Liver (tissue), 9 donors: ENCODE measurements around the gene CLPTM1. TPM values are rescaled to one million over a fixed set of nuclear protein-coding genes. Genes with fewer than 3 reads are reported as not detected.

ENCODE experiments used
- DNase-seq: peaks from one replicate; pipeline ENCODE4 v3.0.0-alpha.2; 2017; ENCODE audit warnings: low spot score
- H3K27ac ChIP-seq, 2 donors: one replicate each; pipeline ENCODE4 v1.7.0; 2013; ENCODE audit warnings: inconsistent platforms in 2 of 2, low read length in 2 of 2, control low read depth in 1 of 2, low read depth in 1 of 2, mild to moderate bottlenecking in 1 of 2
- H3K27me3 ChIP-seq, 4 donors: one replicate each; pipeline versions ENCODE4 v1.6.1 to v1.7.0; 2013; ENCODE audit warnings: low read length in 3 of 4, inconsistent platforms in 1 of 4, mild to moderate bottlenecking in 1 of 4, moderate library complexity in 1 of 4; ENCODE audit not compliant: control insufficient read depth in 4 of 4, insufficient read depth in 4 of 4
- H3K36me3 ChIP-seq, 4 donors: one replicate each; pipeline versions ENCODE4 v1.6.1 to v1.7.0; 2013; ENCODE audit warnings: low read length in 3 of 4, mild to moderate bottlenecking in 3 of 4, low read depth in 1 of 4, moderate library complexity in 1 of 4; ENCODE audit not compliant: control insufficient read depth in 4 of 4, insufficient read depth in 3 of 4
- H3K4me1 ChIP-seq, 4 donors: one replicate each; pipeline versions ENCODE4 v1.6.1 to v1.7.0; 2013; ENCODE audit warnings: low read length in 3 of 4, mild to moderate bottlenecking in 3 of 4, moderate library complexity in 1 of 4; ENCODE audit not compliant: control insufficient read depth in 4 of 4, insufficient read depth in 4 of 4
- H3K4me3 ChIP-seq, 3 donors: one replicate each; pipeline versions ENCODE4 v1.6.1 to v1.7.0; 2013; ENCODE audit warnings: low read length in 3 of 3, control low read depth in 1 of 3, low read depth in 1 of 3, mild to moderate bottlenecking in 1 of 3
- H3K9ac ChIP-seq, 2 donors: one replicate each; pipeline ENCODE4 v1.7.0; 2013; ENCODE audit warnings: low read length in 2 of 2, mild to moderate bottlenecking in 2 of 2, moderate library complexity in 2 of 2, control low read depth in 1 of 2, low read depth in 1 of 2
- H3K9me3 ChIP-seq, 4 donors: one replicate each; pipeline versions ENCODE4 v1.6.1 to v1.7.0; 2013; ENCODE audit warnings: low read length in 3 of 4; ENCODE audit not compliant: control insufficient read depth in 4 of 4
- EGR1 ChIP-seq, 2 donors: IDR thresholded peaks; 2 replicates each; pipeline ENCODE4 v1.6.1; 2016 to 2018; ENCODE audit warnings: antibody characterized with exemption in 2 of 2, low read depth in 2 of 2
- FOXA1 ChIP-seq: IDR thresholded peaks from 2 replicates; pipeline ENCODE4 v1.6.1; 2016; ENCODE audit warnings: antibody characterized with exemption
- FOXA2 ChIP-seq: IDR thresholded peaks from 2 replicates; pipeline ENCODE4 v1.6.1; 2016; ENCODE audit warnings: antibody characterized with exemption
- GABPA ChIP-seq, 2 donors: IDR thresholded peaks in 1 of 2; conservative IDR thresholded peaks in 1 of 2; 2 replicates each; pipeline ENCODE4 v1.6.1; 2016; ENCODE audit warnings: antibody characterized with exemption in 2 of 2, mild to moderate bottlenecking in 1 of 2, moderate library complexity in 1 of 2
- HNF4A ChIP-seq, 2 donors: conservative IDR thresholded peaks; 2 replicates each; pipeline ENCODE4 v1.6.1; 2016; ENCODE audit warnings: antibody characterized with exemption in 2 of 2, mild to moderate bottlenecking in 2 of 2
- HNF4G ChIP-seq: IDR thresholded peaks from 2 replicates; pipeline ENCODE4 v1.6.1; 2016; ENCODE audit warnings: antibody characterized with exemption
- JUND ChIP-seq, 2 donors: IDR thresholded peaks; 2 replicates each; pipeline ENCODE4 v1.6.1; 2016; ENCODE audit warnings: antibody characterized with exemption in 2 of 2
- NR2F2 ChIP-seq: IDR thresholded peaks from 2 replicates; pipeline ENCODE4 v1.6.1; 2016; ENCODE audit warnings: antibody characterized with exemption
- RAD21 ChIP-seq, 2 donors: IDR thresholded peaks; 2 replicates each; pipeline ENCODE4 v1.6.1; 2016; ENCODE audit warnings: antibody characterized with exemption in 2 of 2, mild to moderate bottlenecking in 2 of 2
- RXRA ChIP-seq, 2 donors: IDR thresholded peaks; 2 replicates each; pipeline ENCODE4 v1.6.1; 2017 to 2018; ENCODE audit warnings: antibody characterized with exemption in 2 of 2, mild to moderate bottlenecking in 1 of 2
- SP1 ChIP-seq: IDR thresholded peaks from 2 replicates; pipeline ENCODE4 v1.6.1; 2018; ENCODE audit warnings: antibody characterized with exemption, mild to moderate bottlenecking
- TAF1 ChIP-seq: conservative IDR thresholded peaks from 2 replicates; pipeline ENCODE4 v1.6.1; 2016; ENCODE audit warnings: antibody characterized with exemption, mild to moderate bottlenecking
- YY1 ChIP-seq: IDR thresholded peaks from 2 replicates; pipeline ENCODE4 v1.6.1; 2016; ENCODE audit warnings: antibody characterized with exemption, mild to moderate bottlenecking
- WGBS: extraction: QIAGEN DNeasy Blood & Tissue Kit; methylation state at CpG from one replicate; pipeline ENCODE4 v1.1.7; 2013; 5-methylcytosine and 5-hydroxymethylcytosine counted together
- polyA plus RNA-seq, 2 donors: library from polyadenylated mRNA; stranded (reverse) in 1 of 2; unstranded in 1 of 2; fragments of 200-250 nt in 1 of 2; fragments of >200 nt in 1 of 2; fragmentation: Nextera tagmentation in 1 of 2; extraction: Ambion mirVana in 1 of 2; gene quantifications; one replicate each; pipeline versions ENCODE4 v1.2.1 to v1.2.3, GENCODE V29; 2013 to 2015
- total RNA-seq, 2 donors: library from RNA; depleted of rRNA; stranded (reverse); fragments of >200 nt; gene quantifications; one replicate each; pipeline ENCODE4 v1.2.3, GENCODE V29; 2014
- TF ChIP-seq, protein P1 (sequence below): IDR thresholded peaks from 2 replicates; pipeline ENCODE4 v1.6.1; 2016; ENCODE audit warnings: antibody characterized with exemption
- TF ChIP-seq, protein P2 (sequence below): fragments of 150-350 bp; IDR thresholded peaks from 2 replicates; pipeline ENCODE4 v1.5.1; 2017; ENCODE audit warnings: improper control_type of control experiment, low read depth, low read length; ENCODE audit not compliant: missing input control
- TF ChIP-seq, protein P3 (sequence below): IDR thresholded peaks from 2 replicates; pipeline ENCODE4 v1.6.1; 2016; ENCODE audit warnings: antibody characterized with exemption, mild to moderate bottlenecking
- TF ChIP-seq, protein P4 (sequence below): IDR thresholded peaks from 2 replicates; pipeline ENCODE4 v1.6.1; 2016; ENCODE audit warnings: antibody characterized with exemption
- TF ChIP-seq, protein P5 (sequence below): IDR thresholded peaks from 2 replicates; pipeline ENCODE4 v1.6.1; 2016; ENCODE audit warnings: antibody characterized with exemption
- donor health status: healthy.
- donor health status: healthy.
- donor health status: healthy.
- donor health status: healthy.
- donor health status: healthy.

Gene CLPTM1
- total and polyA plus RNA-seq, 4 donors = 35.8 to 94.5 (median 51.5) TPM

DNA sequence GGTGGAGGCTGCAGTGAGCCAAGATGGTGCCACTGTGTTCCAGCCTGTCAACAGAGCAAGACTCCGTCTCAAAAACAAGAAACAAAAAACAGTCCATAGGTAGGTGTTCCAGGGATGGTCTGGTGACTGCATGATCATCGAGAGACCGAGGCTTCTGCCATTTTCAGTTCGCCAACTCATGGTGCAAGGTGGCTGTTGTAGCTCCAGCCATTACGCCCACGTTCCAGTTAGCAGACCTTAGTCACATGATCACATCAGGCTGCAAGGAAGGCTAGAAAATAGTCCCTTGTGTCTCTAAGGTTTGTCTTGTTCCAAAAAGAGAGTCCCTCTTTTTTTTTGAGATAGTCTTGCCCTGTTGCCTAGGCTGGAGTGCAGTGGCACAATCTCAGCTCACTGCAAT, 80.6 kb downstream of the CLPTM1 start:
- TF ChIP-seq, protein P1, sequence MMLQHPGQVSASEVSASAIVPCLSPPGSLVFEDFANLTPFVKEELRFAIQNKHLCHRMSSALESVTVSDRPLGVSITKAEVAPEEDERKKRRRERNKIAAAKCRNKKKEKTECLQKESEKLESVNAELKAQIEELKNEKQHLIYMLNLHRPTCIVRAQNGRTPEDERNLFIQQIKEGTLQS = no peak
- TF ChIP-seq, protein P2, sequence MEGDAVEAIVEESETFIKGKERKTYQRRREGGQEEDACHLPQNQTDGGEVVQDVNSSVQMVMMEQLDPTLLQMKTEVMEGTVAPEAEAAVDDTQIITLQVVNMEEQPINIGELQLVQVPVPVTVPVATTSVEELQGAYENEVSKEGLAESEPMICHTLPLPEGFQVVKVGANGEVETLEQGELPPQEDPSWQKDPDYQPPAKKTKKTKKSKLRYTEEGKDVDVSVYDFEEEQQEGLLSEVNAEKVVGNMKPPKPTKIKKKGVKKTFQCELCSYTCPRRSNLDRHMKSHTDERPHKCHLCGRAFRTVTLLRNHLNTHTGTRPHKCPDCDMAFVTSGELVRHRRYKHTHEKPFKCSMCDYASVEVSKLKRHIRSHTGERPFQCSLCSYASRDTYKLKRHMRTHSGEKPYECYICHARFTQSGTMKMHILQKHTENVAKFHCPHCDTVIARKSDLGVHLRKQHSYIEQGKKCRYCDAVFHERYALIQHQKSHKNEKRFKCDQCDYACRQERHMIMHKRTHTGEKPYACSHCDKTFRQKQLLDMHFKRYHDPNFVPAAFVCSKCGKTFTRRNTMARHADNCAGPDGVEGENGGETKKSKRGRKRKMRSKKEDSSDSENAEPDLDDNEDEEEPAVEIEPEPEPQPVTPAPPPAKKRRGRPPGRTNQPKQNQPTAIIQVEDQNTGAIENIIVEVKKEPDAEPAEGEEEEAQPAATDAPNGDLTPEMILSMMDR = no peak
- TF ChIP-seq, protein P3, sequence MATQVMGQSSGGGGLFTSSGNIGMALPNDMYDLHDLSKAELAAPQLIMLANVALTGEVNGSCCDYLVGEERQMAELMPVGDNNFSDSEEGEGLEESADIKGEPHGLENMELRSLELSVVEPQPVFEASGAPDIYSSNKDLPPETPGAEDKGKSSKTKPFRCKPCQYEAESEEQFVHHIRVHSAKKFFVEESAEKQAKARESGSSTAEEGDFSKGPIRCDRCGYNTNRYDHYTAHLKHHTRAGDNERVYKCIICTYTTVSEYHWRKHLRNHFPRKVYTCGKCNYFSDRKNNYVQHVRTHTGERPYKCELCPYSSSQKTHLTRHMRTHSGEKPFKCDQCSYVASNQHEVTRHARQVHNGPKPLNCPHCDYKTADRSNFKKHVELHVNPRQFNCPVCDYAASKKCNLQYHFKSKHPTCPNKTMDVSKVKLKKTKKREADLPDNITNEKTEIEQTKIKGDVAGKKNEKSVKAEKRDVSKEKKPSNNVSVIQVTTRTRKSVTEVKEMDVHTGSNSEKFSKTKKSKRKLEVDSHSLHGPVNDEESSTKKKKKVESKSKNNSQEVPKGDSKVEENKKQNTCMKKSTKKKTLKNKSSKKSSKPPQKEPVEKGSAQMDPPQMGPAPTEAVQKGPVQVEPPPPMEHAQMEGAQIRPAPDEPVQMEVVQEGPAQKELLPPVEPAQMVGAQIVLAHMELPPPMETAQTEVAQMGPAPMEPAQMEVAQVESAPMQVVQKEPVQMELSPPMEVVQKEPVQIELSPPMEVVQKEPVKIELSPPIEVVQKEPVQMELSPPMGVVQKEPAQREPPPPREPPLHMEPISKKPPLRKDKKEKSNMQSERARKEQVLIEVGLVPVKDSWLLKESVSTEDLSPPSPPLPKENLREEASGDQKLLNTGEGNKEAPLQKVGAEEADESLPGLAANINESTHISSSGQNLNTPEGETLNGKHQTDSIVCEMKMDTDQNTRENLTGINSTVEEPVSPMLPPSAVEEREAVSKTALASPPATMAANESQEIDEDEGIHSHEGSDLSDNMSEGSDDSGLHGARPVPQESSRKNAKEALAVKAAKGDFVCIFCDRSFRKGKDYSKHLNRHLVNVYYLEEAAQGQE = no peak
- TF ChIP-seq, protein P4, sequence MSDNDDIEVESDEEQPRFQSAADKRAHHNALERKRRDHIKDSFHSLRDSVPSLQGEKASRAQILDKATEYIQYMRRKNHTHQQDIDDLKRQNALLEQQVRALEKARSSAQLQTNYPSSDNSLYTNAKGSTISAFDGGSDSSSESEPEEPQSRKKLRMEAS = no peak
- TF ChIP-seq GABPA (IDR thresholded peaks at IDR 0.05 in 1 of 2, conservative IDR thresholded peaks at IDR 0.05 in 1 of 2) (no peak), JUND (IDR thresholded peaks at IDR 0.05) (no peak), EGR1 (IDR thresholded peaks at IDR 0.05; ENCODE audit: low read depth in 2 of 2) (no peak), FOXA1 (no peak), RXRA (IDR thresholded peaks at IDR 0.05) (no peak), SP1 (no peak), HNF4A (conservative IDR thresholded peaks at IDR 0.05) (no peak), YY1 (no peak), HNF4G (no peak), FOXA2 (no peak), NR2F2 (no peak), RAD21 (IDR thresholded peaks at IDR 0.05) (no peak), TAF1 (no peak)
- TF ChIP-seq, protein P5, sequence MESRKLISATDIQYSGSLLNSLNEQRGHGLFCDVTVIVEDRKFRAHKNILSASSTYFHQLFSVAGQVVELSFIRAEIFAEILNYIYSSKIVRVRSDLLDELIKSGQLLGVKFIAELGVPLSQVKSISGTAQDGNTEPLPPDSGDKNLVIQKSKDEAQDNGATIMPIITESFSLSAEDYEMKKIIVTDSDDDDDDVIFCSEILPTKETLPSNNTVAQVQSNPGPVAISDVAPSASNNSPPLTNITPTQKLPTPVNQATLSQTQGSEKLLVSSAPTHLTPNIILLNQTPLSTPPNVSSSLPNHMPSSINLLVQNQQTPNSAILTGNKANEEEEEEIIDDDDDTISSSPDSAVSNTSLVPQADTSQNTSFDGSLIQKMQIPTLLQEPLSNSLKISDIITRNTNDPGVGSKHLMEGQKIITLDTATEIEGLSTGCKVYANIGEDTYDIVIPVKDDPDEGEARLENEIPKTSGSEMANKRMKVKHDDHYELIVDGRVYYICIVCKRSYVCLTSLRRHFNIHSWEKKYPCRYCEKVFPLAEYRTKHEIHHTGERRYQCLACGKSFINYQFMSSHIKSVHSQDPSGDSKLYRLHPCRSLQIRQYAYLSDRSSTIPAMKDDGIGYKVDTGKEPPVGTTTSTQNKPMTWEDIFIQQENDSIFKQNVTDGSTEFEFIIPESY = no peak
- Histone ChIP-seq H3K36me3 (peaks cover 3 to 25% (median 15%) of the 10 kb centered on the region in 4 donors), H3K9ac (no peak overlapping the region), H3K9me3 (no peaks in the 10 kb centered on the region), H3K27me3 (no peaks in the 10 kb centered on the region), H3K4me3 (no peak overlapping the region), H3K4me1 (peaks cover 3 to 17% (median 15%) of the 10 kb centered on the region in 4 donors), H3K27ac (no peak overlapping the region)
- WGBS = over 99% methylated on average over 6 of the region's 6 CpGs
- no peak for DNase-seq
